Pancreas (tissue), 10 donors: ENCODE measurements around the gene OR5K1. TPM values are rescaled to one million over a fixed set of nuclear protein-coding genes. Genes with fewer than 3 reads are reported as not detected.

Experiments
- ATAC-seq, 4 donors: fragments of 200-7000 bp; cut with Tn5 transposase; one replicate each; pipeline versions ENCODE4 v1.8.0 to v1.9.1; 2020; ENCODE audit warnings: mild to moderate bottlenecking in 4 of 4, moderate library complexity in 4 of 4
- DNase-seq, 6 donors: peaks; one replicate each; pipeline ENCODE4 v3.0.0-alpha.2; 2020
- FAIRE-seq: peaks from 2 replicates; lab custom pipeline; 2012; peaks lifted over from hg19 to GRCh38; lab: Jason Lieb, UNC
- H3K27ac ChIP-seq, 4 donors: fragments of 200-600 bp; sonication (generic); 1 replicate in 3 of 4; 2 replicates in 1 of 4; pipeline versions ENCODE4 v1.5.0 to v1.8.0; 2020
- H3K27me3 ChIP-seq, 4 donors: fragments of 200-600 bp; one replicate each; pipeline ENCODE4 v1.8.0; 2021
- H3K36me3 ChIP-seq, 3 donors: fragments of 200-600 bp; sonication (generic) in 1 of 3; one replicate each; pipeline versions ENCODE4 v1.5.0 to v1.8.0; 2020 to 2021
- H3K4me1 ChIP-seq, 3 donors: fragments of 200-600 bp; one replicate each; pipeline ENCODE4 v1.8.0; 2021
- H3K4me3 ChIP-seq, 4 donors: fragments of 200-600 bp; sonication (generic) in 2 of 4; one replicate each; pipeline versions ENCODE4 v1.5.0 to v1.8.0; 2020 to 2021
- H3K9me3 ChIP-seq, 4 donors: fragments of 200-600 bp; one replicate each; pipeline ENCODE4 v1.8.0; 2021
- WGBS, 2 donors: extraction: QIAGEN DNeasy Blood & Tissue Kit; methylation state at CpG; one replicate each; pipeline ENCODE4 v1.1.7; 2013; 5-methylcytosine and 5-hydroxymethylcytosine counted together
- intact Hi-C, 3 donors: fragments of 100-400 bp; cut with DNase I; formaldehyde crosslinking; loops; one replicate each; pipeline versions ENCODE4 v1.11.1 to v1.14.2; 2022
- polyA plus RNA-seq, 2 donors: library from polyadenylated mRNA; stranded (reverse); fragments of 200-250 nt; gene quantifications; one replicate each; pipeline ENCODE4 v1.2.3, GENCODE V29; 2013
- total RNA-seq, 6 donors: library from RNA; stranded (reverse); fragmentation: NEBNext Ultra II Directional in 4 of 6; extraction: Animal tissue kit (Norgen Biotek cat#: 25700) in 4 of 6; gene quantifications; one replicate each; pipeline versions ENCODE4 v1.2.1 to v1.2.4, GENCODE V29; 2021 to 2023
- TF ChIP-seq, protein P1 (sequence below), 4 donors: fragments of 200-600 bp; sonication (generic) in 3 of 4; IDR thresholded peaks; one replicate each; pipeline versions ENCODE4 v1.5.0 to v1.8.0; 2021; ENCODE audit warnings: antibody characterized with exemption in 4 of 4
- donor health status: healthy with polysubstance abuse.
- donor health status: DM: no; HTN: no; CAD: no; lungs with moderate emphysema.
- donor health status: DM: no; HTN: no; CAD: no.
- donor health status: control.
- donor health status: control.
- donor health status: Bipolar disorder and iron deficiency.
- donor health status: DM: yes; HTN: yes; CAD: no.
- donor health status: DM: no; HTN: no; CAD: no.
- donor health status: DM: no; HTN: no; CAD: no.
- donor health status: DM: yes; HTN: yes; CAD: no.

OR5K1 gene
- total and polyA plus RNA-seq, 8 donors: not detected

DNA sequence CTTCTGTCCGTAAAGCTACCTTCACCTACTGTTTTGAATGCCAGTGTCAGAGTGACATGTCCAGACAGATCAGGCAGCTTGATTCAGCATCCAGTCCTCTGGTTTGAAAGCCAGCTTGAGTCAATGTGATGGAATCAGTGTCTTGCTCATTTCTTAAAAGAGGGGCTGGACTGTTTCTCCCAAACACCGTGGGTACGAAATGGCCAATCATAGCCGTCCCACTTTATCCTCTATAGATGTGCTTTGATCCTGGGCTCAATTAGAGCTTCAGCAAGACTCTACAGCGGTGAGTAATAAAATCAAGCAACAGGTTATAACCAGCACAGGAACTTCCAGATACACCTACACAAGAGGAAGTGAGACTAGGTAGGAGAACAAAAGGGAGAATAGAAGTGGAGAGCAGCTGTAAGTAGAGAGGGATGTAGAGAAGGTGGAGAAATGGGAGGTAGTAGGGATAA is 17.0 kb upstream of the OR5K1 start:
- 61 to 71% methylated on average over 5 of the region's 5 CpGs for WGBS, 2 donors
- Histone ChIP-seq H3K27me3 (peaks cover 0 to 7% (median 0%) of the 10 kb centered on the region in 4 donors), H3K27ac (no peak overlapping the region), H3K4me3 (no peak overlapping the region), H3K9me3 (no peaks in the 10 kb centered on the region), H3K4me1 (no peaks in the 10 kb centered on the region), H3K36me3 (no peaks in the 10 kb centered on the region)
- FAIRE-seq (no peak), ATAC-seq (no peak), DNase-seq (no peak)
- intact Hi-C loops: no loop called here
- TF ChIP-seq, protein P1, sequence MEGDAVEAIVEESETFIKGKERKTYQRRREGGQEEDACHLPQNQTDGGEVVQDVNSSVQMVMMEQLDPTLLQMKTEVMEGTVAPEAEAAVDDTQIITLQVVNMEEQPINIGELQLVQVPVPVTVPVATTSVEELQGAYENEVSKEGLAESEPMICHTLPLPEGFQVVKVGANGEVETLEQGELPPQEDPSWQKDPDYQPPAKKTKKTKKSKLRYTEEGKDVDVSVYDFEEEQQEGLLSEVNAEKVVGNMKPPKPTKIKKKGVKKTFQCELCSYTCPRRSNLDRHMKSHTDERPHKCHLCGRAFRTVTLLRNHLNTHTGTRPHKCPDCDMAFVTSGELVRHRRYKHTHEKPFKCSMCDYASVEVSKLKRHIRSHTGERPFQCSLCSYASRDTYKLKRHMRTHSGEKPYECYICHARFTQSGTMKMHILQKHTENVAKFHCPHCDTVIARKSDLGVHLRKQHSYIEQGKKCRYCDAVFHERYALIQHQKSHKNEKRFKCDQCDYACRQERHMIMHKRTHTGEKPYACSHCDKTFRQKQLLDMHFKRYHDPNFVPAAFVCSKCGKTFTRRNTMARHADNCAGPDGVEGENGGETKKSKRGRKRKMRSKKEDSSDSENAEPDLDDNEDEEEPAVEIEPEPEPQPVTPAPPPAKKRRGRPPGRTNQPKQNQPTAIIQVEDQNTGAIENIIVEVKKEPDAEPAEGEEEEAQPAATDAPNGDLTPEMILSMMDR (IDR thresholded peaks at IDR 0.05): no peak

DNA sequence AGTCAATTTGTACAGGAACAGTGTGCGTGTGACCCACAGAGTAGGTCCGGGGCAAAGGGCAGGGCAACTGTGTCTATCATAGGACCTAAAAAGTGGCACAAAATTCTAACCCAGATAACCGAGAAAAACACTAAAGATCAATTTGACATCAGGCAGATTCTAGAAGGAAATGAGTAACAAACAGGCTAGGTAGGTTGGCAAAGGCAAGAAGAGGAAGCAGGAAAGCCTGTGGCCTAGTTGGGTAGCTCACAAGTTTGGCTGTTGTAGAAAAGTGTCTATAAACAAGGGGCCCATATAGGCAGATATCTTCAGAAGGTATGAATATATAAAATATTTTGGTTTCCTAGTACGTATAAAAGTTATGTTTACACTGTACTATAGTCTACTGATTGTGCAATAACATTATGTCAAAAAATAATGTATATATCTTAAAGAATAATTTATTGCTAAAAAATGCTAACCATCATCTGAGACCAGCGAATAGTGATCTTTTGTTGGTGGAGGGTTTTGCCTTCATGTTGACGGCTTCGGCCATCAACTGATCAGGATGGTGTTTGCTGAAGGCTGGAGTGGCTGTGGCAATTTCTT is 13.3 kb upstream of the OR5K1 start:
- intact Hi-C loops: no loop called here
- H3K9me3 ChIP-seq: no peaks in the 10 kb centered on the region
- ATAC-seq (no peak), DNase-seq (no peak), FAIRE-seq (no peak)
- H3K27me3 ChIP-seq: peaks cover 0 to 7% (median 0%) of the 10 kb centered on the region in 4 donors
- no peak overlapping the region for H3K4me3 ChIP-seq
- TF ChIP-seq, protein P1 (IDR thresholded peaks at IDR 0.05): no peak
- no peak overlapping the region for H3K27ac ChIP-seq
- no peaks in the 10 kb centered on the region for H3K4me1 ChIP-seq
- 69 to 77% methylated on average over 7 of the region's 7 CpGs for WGBS, 2 donors
- no peaks in the 10 kb centered on the region for H3K36me3 ChIP-seq

DNA sequence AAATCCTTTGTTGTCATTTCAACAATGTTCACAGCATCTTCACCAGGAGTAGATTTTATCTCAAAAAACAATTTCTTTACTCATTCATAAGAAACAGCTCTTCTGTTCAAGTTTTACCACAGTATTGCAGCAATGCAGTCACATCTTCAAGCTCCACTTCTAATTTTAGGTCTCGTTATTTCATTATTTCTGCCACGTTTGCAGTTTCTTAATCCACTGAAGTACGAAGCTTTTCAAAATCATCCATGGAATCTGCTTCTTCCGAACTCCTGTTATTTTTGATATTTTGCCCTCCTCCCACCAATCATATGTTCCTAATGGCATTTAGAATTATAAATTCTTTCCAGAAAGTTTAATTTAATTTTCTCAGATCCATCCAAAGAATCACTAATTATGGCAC is 12.6 kb upstream of the OR5K1 start:
- ATAC-seq (no peak), FAIRE-seq (no peak), DNase-seq (no peak)
- peaks cover 0 to 7% (median 0%) of the 10 kb centered on the region in 4 donors for H3K27me3 ChIP-seq
- WGBS, 2 donors: 51 to 69% methylated on average over 4 of the region's 4 CpGs
- H3K4me1 ChIP-seq: no peaks in the 10 kb centered on the region
- TF ChIP-seq, protein P1 (IDR thresholded peaks at IDR 0.05): no peak
- no peak overlapping the region for H3K27ac ChIP-seq
- H3K9me3 ChIP-seq: no peaks in the 10 kb centered on the region
- no peak overlapping the region for H3K4me3 ChIP-seq
- H3K36me3 ChIP-seq: no peaks in the 10 kb centered on the region
- intact Hi-C loops: no loop called here

- Histone ChIP-seq H3K4me1 (no peaks in the 10 kb centered on the region), H3K9me3 (no peaks in the 10 kb centered on the region)
- no peak for ATAC-seq
Measured at GRCh38 chr3:98453827-98454226, 9.2 kb upstream of the OR5K1 start.

DNA sequence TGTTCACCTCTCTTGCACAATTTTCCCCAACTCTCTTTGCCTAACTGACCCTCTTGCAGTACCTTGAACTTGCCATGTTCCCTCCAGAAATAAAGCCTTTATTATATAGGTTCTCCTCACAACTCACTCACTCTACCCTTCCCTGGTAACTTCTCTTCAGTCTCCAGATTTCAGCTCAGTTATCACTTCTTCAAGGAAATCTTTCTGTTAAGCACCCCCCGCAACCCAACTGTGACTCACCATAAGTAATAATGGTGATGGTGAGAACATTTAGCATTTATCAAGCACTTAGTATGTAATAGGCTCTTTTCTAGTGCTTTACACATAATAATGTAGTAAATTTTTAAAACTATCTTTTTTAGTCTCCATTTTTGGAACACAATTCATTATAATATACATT is 8.1 kb upstream of the OR5K1 start:
- no peak for ATAC-seq
- no peaks in the 10 kb centered on the region for H3K36me3 ChIP-seq
- FAIRE-seq: no peak
- WGBS, 2 donors: 87 to 92% methylated on average over 1 of the region's 1 CpG
- no peak overlapping the region for H3K4me3 ChIP-seq
- H3K4me1 ChIP-seq: no peaks in the 10 kb centered on the region
- no peaks in the 10 kb centered on the region for H3K27me3 ChIP-seq
- intact Hi-C loops: no loop called here
- H3K27ac ChIP-seq: no peak overlapping the region
- no peaks in the 10 kb centered on the region for H3K9me3 ChIP-seq
- DNase-seq: no peak
- TF ChIP-seq, protein P1 (IDR thresholded peaks at IDR 0.05): no peak

More at GRCh38 chr3:98453827-98454226, 9.2 kb upstream of the OR5K1 start:
- TF ChIP-seq, protein P1 (IDR thresholded peaks at IDR 0.05): no peak
- DNase-seq (no peak), FAIRE-seq (no peak)
- Histone ChIP-seq H3K36me3 (no peaks in the 10 kb centered on the region), H3K27ac (no peak overlapping the region), H3K4me3 (no peak overlapping the region), H3K27me3 (no peaks in the 10 kb centered on the region)
- intact Hi-C loops: no loop called here
